Stimulated activated CD8-positive, alpha-beta memory T cell treated with anti-CD3 and anti-CD28 coated beads, Interleukin-15, amount 100 ng/mL, for 24 hours (primary cell): Measurements from ENCODE around the gene ST6GALNAC3.
"Not testable (repeated sequence)": the region's sequence is repeated elsewhere in the genome, so short reads cannot be mapped to it uniquely, and the experiment has no call there.

ENCODE experiments used
- DNase-seq: peaks from one replicate; pipeline ENCODE4 v3.0.0-alpha.2; 2020; ENCODE audit warnings: low read depth

Gene ST6GALNAC3

DNA sequence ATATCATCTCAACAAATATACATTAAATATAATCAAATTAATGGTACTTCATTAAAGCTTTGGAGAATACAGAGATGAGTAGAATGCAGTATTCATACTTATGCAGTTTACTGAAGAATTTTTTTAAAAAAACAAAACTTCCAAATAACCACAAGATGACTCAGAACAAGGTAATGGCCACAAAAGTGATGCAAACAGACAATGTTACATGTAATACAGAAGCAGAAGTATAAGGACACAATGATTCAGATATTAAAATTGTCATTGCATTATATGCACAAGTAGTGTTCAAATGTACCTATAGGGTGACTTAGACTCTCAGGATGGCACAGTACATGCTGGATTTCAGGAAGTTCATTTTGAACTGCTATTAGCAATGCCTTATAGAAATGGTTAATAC lies 565.5 kb downstream of the ST6GALNAC3 start:
- no peak for DNase-seq

DNA sequence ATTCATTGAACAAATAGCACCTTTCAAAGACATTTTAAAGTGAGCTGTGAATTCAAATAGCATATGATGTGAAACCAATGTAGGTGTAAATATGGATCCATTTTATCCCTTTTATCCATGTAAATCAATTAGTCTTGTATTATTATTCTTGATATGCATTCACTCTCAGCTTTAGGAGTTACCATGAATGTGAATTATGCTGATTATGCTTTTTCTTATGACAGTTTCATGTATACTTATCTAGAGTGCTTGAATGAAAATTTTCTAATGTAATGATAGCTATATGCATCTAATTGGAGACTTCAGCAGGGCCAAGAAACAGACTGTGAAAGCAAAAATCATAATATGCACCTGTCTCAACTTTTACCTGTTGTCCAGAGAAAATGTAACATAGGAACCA lies 566.2 kb downstream of the ST6GALNAC3 start:
- DNase-seq: no peak

DNA sequence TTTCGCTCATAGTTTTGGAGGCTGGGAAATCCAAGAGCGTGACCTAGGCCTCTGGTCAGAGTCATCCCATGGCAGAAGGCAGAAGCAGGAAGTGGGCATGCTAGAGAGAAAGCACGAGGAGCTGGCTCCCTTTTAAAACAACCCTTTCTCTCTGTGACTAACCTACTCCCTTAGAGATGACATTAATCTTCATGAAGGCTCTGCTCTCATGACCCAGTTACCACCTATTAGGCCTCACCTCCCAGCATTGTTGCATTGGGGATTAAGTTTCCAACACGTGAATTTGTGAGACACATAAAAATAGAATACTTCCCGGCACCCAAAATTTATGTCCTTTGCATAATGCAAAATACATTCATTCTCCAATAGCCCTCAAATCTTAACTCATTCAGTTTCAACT lies 569.6 kb downstream of the ST6GALNAC3 start:
- DNase-seq: no peak

DNA sequence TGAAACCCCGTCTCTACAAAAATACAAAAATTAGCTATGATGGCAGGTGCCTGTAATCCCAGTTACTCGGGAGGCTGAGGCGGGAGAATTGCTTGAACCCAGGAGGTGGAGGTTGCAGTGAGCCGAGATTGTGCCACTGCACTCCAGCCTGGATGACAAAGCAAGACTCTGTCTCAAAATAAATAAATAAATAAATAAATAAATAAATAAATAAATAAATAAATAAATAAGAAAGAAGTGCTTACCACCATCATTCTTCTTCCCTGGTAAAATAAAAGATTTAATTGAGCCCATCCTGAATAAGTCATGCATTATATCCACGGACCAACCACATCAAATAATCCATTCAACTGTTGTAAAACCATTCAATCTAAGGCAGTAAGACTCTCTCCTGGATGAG lies 578.3 kb downstream of the ST6GALNAC3 start:
- not testable (repeated sequence) for DNase-seq

DNA sequence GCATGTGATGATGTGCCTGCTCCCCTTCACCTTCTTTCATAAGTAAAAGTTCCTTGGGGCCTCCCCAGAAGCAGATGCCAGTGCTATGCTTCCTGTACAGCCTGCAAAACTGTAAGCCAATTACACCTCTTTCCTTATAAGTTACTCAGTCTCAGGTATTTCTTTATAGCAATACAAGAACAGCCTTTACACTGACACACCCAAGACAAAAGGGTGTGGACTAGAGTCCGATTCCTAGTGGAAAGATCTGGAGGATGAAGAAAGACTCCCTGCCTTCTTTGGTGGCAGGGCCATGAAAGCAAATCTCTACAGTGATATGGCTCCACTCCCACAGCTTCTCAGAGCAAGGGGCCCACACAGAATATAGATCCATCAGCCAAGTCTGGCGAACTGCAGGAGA lies 583.1 kb downstream of the ST6GALNAC3 start:
- DNase-seq: no peak

DNA sequence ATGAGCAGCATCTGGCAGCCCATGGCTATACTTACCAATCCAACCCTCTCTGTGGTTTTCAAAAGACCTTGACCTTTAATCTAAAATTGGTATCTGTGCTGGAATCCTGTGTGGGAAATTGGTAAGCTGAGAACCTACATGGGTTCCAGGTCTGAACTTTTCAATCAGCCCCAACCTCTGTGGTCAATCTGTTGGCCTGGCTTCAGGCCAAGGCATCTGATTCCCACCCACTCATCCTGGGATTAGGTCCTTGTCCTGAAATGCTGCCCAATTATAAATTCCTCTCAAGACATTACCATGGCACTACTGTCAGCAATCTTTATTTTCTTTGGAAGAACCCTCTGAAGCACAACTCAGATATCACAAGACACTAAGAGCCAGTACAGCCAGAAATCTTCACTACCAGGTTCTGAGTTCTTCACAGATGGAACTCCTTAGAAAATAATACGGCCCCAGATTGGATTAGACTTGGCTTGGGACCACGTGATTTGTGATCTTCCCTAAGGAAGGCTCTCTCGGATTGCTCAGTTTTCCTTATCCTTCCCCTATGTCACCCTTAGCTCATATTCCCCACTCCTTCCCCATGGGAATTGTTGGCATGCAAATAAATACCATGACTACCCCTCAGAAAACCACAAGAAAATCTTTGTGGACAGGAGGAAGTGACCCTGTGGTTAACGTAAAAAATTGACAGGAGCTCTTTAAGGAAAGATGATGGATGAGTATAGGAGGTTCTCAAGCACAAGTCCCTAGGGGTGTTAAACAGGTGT lies 584.8 kb downstream of the ST6GALNAC3 start:
- DNase-seq: no peak

DNA sequence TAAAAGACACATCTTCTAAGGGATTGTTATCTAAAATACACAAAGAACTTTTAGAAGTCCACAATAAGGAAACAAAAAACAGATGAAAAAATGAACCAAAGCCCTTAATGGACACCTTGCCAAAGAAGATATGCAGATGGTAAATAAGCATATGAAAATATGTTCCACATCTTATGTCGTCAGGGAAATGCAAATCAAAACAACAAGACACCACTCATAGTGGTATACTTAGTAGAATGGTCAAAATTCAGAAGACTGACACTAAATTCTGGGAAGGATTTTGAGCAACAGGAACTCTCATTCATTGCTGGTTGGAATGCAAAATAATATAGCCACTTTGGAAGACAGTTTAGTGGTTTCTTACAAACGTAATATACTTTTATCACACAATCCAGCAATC lies 587.0 kb downstream of the ST6GALNAC3 start:
- DNase-seq: no peak

DNA sequence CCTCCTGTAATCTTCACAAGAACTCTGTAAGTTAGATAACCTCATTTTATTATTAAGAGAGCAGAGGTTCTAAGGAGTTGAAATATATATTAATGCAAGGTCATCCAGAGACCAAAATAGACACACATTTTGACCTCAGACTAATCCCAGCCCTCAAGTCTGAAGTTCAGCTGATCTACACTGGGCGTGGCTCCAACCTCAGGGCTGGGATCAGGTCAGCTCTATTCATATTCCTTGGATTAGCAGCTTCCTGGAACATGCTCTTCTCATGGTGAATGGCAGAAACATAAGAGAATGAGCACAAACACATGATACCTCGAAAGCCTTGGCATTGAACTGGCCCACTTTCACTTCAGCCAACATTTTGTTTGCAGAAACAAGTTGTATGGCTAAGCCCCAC lies 592.0 kb downstream of the ST6GALNAC3 start:
- DNase-seq: no peak

DNA sequence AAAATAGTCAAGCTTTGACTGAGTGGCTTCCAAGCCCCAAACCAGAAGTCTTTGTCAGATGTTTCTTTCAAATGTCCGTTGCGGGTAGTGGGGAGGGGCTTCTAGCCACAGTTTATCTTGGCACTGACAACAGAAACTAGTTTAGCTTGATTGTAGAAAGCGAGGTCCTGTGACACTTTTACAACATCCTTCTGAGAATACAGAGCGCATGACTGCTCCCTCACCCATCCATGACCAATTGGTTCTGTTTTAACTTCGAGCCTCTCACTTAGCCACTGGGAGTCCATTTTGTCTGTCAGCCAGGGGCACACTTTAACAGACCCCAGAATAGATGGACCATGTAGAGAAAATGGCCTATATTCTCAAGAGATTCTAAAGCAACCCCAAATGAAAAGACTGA lies 593.5 kb downstream of the ST6GALNAC3 start:
- no peak for DNase-seq

DNA sequence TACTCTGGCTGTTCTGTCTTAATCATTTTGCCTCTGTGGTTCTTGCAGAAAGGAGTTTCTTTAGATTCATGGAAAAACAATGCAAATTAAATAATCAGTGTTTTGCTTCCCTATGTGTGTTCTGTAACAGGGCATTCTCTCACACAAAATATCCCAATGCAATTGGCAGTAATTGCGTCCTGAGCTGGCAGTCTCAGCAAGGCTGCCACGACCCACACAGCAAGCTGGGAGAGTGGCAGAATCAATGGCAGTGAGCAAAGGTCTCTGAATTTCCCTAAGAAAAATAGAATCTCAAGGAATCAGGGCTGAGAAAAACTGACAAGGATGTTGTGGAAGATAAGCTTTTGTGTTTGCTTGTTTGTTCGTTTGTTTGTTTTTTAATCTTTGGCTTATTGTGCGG lies 594.6 kb downstream of the ST6GALNAC3 start:
- DNase-seq: no peak

DNA sequence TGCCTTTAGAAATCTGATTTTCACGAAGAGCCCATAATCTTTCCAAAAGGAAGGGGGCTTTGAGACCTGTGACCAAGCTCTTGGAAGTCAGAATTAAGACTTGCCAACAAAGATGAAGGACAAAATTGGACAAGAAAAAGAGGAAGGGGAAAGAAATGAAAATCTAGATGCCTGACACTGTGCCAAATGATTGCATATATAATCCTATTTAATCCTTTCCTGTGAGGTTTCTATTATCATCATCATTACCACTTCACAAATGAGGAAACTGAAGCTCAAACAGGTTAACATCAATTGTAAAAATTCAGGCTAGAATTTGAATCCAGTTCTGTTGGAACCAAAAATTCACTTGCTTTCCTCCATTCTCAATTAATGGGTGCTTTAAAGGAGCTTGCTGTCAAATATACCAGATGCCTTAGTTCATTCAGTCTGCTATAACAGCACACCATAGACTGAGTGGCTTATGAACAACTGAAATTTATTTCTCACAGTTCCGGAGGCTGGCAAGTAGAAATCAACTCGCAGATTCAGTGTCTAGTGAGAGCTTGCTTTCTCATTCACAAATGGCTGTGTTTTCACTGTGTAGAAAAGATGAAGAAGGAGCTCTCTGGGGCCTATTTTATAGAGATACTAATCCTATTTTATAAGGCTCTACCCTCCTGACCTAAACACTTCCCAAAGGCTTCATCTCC lies 595.2 kb downstream of the ST6GALNAC3 start:
- no peak for DNase-seq

DNA sequence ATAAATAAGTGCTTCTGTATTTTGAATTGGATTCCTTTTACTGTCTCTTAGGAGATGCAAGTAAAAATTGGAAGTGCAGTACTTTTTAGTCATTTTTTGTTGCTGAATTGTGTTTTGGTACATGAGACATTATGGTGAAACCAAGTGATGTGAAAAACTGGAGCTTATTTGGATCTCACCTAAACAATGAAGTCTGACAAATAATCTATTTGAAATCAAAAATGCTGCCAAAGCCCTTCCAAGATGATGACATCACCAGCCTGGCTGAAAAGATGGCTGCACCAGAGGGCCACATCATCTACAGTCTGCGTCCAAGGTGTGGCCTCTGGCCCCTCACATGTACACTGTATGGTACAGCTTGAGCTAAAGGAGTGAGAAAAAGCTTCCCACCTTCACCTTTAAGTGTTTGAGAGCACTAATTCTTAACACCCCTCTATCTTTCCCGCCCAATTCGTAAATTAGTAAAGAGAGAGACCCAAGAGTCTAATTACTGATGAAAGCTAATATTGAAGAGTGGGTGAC lies 600.2 kb downstream of the ST6GALNAC3 start:
- DNase-seq: no peak

DNA sequence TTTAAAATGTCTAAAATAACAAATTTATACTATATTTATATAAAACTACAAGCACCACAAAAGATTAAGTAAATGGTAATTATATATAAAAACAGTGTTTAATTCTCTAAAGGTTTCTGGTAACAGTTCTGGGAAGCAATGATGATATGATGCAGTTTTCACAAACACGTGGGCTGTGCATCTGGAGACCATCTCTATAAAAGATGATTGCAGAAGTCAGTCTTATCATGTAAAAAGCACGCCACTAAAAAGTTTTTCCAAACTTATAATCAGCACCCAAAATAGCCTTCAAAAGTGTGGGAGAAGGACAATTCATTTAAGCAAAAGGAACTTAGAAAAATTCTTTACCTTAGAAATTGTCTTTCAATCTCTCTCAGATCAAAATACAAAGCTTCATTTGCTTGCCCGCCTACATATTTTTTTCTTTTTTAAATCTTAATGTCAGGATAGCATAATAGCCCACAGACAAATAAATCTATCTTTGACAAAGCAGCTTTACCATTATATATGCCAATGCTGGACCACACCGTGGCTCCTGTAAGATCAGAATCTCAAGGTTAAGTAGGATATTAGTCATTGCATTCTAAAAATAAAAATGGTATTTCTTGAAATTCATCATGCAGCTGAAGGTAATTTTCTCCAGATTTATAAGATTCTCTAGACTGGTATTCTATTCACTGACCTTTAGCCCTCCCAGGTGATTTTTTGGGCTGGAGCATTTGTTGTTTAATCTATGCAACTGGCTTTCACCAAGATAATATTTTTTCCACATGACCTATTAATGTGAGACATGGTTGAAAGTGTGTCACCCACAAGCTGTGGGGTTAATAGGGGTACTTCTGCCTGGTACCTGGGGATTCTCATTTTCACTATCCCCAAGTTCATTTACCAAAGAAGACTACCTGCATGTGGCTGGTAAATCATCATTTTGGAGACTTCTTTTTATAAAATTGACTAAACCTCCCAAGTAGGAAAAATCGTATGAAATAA lies 603.2 kb downstream of the ST6GALNAC3 start:
- no peak for DNase-seq

DNA sequence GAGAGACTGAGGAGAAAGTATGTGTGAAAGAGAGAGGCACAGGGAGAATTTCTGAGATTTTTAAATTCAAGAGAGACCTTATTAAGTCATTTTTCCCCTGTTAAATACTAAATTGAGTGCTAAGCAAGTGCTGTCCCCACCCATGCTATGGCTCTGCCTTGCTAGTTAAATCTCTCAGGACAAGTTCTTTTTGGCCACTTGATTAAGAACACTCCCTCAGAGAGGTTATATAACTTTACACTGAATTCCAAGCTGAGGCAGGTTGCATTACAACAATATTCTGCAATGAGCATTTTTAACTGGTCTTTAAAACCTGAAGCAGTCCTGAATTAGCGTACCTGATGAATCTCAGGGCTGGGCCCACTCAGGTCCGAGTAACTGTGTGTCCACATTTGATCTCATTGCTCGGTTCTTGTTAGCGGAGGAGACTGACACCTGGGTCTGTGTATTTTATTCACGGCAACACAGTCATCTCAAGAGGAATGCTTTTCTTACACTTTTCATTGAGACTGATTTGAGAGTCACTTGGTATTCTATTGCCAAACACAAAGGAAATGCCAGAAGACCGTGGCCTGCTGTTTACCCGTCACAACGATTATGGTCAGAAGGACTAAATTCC lies 605.1 kb downstream of the ST6GALNAC3 start:
- no peak for DNase-seq

DNA sequence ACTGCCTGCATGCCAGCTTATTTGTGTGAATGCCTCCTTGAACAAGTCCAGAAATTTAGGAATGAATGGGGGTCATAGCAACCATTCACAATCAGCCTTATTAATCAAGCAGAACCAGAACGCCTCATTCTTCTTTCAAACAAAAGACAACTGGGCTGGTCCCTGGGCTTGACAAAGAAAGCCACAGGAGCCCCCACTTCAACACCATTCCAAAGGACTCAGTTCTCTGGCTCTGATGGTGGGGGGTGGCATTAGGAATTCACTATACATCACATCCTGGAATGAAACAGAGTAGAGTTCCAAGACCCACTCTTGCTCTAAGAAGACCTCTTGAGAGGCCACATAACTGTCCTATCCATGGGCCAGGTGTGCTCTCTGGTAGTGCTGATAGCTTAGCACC lies 606.1 kb downstream of the ST6GALNAC3 start:
- no peak for DNase-seq

DNA sequence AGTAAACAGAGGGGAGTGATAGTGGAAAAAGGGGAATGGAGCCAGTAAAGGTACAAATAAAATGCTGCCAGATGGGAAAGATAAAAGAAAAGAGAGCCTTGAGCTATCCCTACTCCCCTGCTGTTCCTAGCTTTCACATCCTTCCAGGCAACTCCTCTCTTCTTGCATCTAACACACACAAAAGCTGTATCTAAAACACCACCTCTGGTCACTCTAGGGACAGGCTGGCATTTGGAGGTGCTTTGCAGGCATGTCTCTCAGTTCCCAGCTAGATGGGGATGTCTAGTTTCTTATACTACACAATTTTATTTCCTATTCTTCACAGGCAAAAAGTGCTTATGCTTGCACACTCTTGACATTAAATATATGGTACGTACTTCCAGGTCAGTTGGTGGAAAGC lies 607.6 kb downstream of the ST6GALNAC3 start:
- no peak for DNase-seq
